ENCODE data around the gene PTMS. TPM values are rescaled to one million over a fixed set of nuclear protein-coding genes. Genes with fewer than 3 reads are reported as not detected.

Gene PTMS
- total and polyA plus RNA-seq, 2 of the 13 experiments (the other 11 are each of a cell fraction or from before 2014, with no cell fraction given) = 40.5 to 82.4 TPM

DNA sequence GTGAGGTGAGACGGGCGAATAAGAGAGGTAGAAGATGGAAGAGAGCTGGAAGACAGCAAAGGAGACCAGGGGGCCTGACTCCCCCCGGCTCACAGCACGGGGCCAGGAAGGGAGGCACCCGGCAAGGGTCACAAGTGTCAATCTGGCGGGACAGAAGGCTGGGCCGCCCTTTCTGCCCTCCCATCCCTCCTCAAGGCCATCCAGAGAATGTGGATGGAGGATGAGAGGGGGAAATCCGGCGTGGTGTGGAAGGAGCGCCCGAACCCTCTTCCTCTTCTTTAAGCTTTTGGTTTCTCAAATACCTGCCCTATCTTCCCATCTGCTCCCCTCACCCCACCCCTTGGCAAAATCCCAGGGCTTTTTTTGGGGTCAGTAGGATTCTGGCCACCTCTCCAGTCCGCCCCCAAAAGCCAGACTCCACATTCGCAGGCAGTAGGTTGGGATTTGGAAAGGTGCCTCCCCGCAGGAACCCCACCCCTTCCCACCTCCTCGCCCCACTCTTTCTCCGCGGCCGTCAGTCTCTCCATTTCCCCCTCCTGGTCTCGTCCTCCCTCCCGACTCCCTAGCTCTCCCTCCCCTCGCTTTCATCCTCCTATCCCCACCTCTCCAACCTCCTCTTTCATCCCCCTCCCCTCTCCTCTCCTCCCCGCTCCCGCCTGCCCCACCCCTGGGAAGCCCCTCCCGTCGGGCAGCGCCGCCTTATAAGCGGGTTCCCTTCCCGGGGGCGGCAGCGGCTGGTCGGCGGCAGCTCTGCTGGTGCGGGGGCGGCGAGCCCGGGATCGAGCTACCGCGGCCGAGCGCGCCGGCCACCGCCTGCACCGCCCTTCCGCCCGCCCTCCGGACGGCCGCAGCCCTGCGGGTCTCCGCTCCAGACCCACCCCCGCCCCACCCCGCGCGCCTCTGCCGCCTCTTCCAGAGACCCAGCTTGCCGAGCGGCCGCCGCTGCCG, at the start of gene PTMS (continued):
- TF ChIP-seq, protein P1, sequence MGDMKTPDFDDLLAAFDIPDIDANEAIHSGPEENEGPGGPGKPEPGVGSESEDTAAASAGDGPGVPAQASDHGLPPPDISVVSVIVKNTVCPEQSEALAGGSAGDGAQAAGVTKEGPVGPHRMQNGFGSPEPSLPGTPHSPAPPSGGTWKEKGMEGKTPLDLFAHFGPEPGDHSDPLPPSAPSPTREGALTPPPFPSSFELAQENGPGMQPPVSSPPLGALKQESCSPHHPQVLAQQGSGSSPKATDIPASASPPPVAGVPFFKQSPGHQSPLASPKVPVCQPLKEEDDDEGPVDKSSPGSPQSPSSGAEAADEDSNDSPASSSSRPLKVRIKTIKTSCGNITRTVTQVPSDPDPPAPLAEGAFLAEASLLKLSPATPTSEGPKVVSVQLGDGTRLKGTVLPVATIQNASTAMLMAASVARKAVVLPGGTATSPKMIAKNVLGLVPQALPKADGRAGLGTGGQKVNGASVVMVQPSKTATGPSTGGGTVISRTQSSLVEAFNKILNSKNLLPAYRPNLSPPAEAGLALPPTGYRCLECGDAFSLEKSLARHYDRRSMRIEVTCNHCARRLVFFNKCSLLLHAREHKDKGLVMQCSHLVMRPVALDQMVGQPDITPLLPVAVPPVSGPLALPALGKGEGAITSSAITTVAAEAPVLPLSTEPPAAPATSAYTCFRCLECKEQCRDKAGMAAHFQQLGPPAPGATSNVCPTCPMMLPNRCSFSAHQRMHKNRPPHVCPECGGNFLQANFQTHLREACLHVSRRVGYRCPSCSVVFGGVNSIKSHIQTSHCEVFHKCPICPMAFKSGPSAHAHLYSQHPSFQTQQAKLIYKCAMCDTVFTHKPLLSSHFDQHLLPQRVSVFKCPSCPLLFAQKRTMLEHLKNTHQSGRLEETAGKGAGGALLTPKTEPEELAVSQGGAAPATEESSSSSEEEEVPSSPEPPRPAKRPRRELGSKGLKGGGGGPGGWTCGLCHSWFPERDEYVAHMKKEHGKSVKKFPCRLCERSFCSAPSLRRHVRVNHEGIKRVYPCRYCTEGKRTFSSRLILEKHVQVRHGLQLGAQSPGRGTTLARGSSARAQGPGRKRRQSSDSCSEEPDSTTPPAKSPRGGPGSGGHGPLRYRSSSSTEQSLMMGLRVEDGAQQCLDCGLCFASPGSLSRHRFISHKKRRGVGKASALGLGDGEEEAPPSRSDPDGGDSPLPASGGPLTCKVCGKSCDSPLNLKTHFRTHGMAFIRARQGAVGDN (CRISPR knock-in tag; IDR thresholded peaks at IDR 0.05) = peak; percentile 8; the same call in 1 of the 2 replicates
- no peak for TF ChIP-seq FOXJ3 (CRISPR knock-in tag; IDR thresholded peaks at IDR 0.05; ENCODE audit: borderline replicate concordance)
- TF ChIP-seq BCL6 (CRISPR knock-in tag; IDR thresholded peaks at IDR 0.05) = peak; percentile 41; the same call in 1 of the 2 replicates
- TF ChIP-seq ZNF878 (CRISPR knock-in tag; IDR thresholded peaks at IDR 0.05) = no peak
- TF ChIP-seq IRX3 (CRISPR knock-in tag; IDR thresholded peaks at IDR 0.05; ENCODE audit: borderline replicate concordance, low read depth) = no peak
- no peak for TF ChIP-seq KLF11 (CRISPR knock-in tag; IDR thresholded peaks at IDR 0.05)
- peak; percentile 39; the same call in 1 of the 2 replicates for TF ChIP-seq ZNF263 (CRISPR knock-in tag; IDR thresholded peaks at IDR 0.05)
- TF ChIP-seq ZNF343 (CRISPR knock-in tag; IDR thresholded peaks at IDR 0.05) = no peak
- no peak for TF ChIP-seq WIZ (CRISPR knock-in tag; IDR thresholded peaks at IDR 0.05)
- TF ChIP-seq MZF1 (CRISPR knock-in tag; IDR thresholded peaks at IDR 0.05; ENCODE audit: borderline replicate concordance) = no peak
- TF ChIP-seq ZSCAN25 (CRISPR knock-in tag; IDR thresholded peaks at IDR 0.05) = peak; percentile 96
- no peak for TF ChIP-seq HNRNPL (IDR thresholded peaks at IDR 0.05; ENCODE audit: low read depth, low read length)
- TF ChIP-seq, protein P2, sequence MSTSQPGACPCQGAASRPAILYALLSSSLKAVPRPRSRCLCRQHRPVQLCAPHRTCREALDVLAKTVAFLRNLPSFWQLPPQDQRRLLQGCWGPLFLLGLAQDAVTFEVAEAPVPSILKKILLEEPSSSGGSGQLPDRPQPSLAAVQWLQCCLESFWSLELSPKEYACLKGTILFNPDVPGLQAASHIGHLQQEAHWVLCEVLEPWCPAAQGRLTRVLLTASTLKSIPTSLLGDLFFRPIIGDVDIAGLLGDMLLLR (CRISPR knock-in tag; IDR thresholded peaks at IDR 0.05) = no peak
- peak; percentile 72; the same call in 1 of the 2 replicates for TF ChIP-seq RBFOX2 (IDR thresholded peaks at IDR 0.05; ENCODE audit: low read depth, low read length)
- TF ChIP-seq POLR2AphosphoS5 (IDR thresholded peaks at IDR 0.05; ENCODE audit: low read depth, low read length) = peak; percentile 85
- no peak for TF ChIP-seq ZNF224 (CRISPR knock-in tag; IDR thresholded peaks at IDR 0.05)
- no peak for TF ChIP-seq RAD21 (CRISPR knock-in tag; IDR thresholded peaks at IDR 0.05)
- TF ChIP-seq ZFY (CRISPR knock-in tag; IDR thresholded peaks at IDR 0.05) = peak; percentile 7; the same call in 1 of the 2 replicates
- no peak for TF ChIP-seq ZNF282 (IDR thresholded peaks at IDR 0.05; ENCODE audit: partially characterized antibody)
- TF ChIP-seq ZNF572 (CRISPR knock-in tag; IDR thresholded peaks at IDR 0.05) = no peak
- TF ChIP-seq ATRX (CRISPR knock-in tag; IDR thresholded peaks at IDR 0.05; ENCODE audit: borderline replicate concordance) = no peak
- TF ChIP-seq MEF2D (CRISPR knock-in tag; IDR thresholded peaks at IDR 0.05) = no peak
- TF ChIP-seq ZNF589 (CRISPR knock-in tag; conservative IDR thresholded peaks at IDR 0.05) = no peak
- peak; percentile 9; the same call in 1 of the 2 replicates for TF ChIP-seq TMF1 (CRISPR knock-in tag; IDR thresholded peaks at IDR 0.05; ENCODE audit: low read depth)
- peak; percentile 20; the same call in 1 of the 2 replicates for TF ChIP-seq MAZ (IDR thresholded peaks at IDR 0.05; ENCODE audit: borderline replicate concordance, low read depth, low read length)
- TF ChIP-seq MAZ (CRISPR knock-in tag; IDR thresholded peaks at IDR 0.05; ENCODE audit: low read depth) = 0 out of 2 replicates have a peak, but pooled peaks have one; percentile 57

Measured in HepG2 (cell line).